Dermis blood vessel endothelial cell (primary cell): ENCODE data around the gene WNK4. TPM values are rescaled to one million over a fixed set of nuclear protein-coding genes. Genes with fewer than 3 reads are reported as not detected.
"Not testable (repeated sequence)": the region's sequence is repeated elsewhere in the genome, so short reads cannot be mapped to it uniquely, and the experiment has no call there.

Experiments used
- DNase-seq: peaks from one replicate; pipeline ENCODE4 v3.0.0; 2010
- total RNA-seq: library from RNA; depleted of rRNA; stranded (reverse); fragments of >200 nt; gene quantifications from 2 replicates; pipeline ENCODE4 v1.2.3, GENCODE V29; 2014

The WNK4 gene
- total RNA-seq: 3.4 TPM in 2 replicates

DNA sequence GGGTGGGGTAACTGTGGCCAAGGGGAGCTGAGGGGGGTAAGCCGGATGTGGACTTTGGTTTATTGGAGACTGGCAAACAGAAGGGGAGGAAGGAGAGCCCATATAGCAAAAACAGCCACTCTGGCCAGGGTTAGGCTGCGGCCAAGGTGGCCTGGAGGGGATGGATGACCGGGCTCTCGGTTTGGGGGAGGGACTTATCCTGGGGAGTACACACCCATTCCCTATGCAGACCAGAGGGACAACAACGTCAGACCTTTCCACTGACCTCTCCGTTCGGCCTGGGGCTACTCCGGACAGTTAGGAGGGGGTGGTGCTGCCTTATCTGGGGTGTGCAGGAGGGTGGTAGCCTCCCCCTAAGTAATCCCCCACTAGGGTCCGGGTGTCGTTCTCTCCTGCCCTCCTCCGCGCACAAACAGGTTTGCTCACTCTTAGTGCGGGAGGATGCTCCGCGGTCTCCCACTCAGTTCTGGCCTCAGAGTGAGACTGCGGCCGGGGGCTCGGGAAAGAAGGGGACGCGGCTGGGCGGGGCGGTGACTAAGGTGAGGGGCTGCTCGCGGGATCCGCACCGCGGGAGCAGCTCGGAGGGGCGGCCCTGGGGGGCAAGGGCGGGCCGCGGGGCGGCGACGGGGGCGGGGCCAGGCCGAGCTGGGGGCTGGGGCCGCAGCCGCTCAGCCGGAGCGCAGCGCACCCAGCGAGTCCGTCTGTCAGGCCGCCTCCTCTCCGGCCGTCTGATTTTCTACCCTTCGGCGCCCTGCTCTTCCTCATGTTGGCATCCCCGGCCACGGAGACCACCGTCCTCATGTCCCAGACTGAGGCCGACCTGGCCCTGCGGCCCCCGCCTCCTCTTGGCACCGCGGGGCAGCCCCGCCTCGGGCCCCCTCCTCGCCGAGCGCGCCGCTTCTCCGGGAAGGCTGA, at the start of gene WNK4:
WNK4 (plus strand) TSS at position 675 of the 915 bp plus-strand sequence; CDS start at position 764, 89 bp downstream.
- peak; percentile 59 for DNase-seq

DNA sequence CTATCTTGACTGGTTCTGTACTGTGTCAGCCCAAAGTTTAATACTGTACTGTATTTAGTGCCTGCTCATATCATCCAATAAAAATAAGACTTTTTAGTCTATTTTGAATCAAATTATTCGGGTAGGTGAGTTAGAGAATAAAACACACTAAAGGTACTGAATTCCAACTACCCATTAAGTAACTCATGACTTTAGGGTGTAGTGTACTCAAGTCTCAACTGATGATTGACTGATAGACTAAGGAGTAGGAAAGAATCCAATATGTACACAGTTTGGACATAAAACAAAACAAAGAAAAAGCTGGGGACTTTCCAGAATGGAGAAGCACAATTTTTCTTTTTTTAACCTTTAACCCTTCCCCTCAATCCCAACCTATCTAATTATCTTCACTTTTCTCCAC, 39.7 kb upstream of the WNK4 start:
- DNase-seq: no peak

DNA sequence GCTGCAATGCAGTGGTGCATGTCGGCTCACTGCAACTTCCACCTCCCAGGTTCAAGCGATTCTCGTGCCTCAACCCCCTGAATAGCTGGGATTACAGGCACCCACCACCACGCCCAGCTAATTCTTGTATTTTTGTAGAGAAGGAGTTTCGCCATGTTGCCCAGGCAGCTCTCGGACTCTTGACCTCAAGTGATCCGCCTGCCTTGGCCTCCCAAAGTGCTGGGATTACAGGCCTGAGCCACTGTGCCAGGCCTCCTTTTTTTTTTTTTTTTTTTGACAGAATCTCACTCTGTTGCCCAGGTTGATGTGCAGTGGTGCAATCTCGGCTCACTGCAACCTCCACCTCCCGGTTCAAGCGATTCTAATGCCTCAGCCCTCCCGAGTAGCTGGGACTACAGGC, 37.5 kb upstream of the WNK4 start:
- DNase-seq: not testable (repeated sequence)

DNA sequence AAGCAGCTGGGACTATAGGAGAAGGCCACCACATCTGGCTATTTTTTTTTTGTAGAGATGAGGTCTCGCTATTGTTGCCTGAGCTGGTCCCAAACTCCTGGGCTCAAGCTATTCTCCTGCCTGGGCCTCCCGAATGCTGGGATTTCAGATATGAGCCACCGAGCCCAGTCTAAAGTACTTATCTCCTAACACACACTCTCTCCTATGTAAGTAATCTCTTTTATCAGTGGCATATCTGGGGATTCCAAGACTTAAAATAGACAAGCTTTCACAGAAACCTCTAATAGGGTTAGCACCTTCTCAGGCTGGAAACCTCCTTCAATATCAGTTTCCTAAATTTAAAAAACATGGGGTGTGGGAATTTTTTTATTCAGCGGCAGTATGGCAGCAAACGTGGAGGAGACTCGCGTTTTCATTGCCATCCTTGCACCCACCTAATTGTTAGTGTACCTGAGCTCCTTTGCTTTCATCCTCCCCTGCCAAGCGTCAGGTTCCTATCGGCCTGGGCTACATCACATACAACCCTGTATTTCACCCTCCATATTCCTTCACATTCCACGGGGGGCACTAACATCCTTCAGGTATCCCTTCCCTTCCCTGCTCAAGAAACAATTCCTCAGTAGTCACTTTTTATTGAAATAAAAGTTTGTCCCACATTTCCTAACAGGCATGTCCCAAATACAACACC, 36.7 kb upstream of the WNK4 start:
- peak; percentile 69 for DNase-seq

DNA sequence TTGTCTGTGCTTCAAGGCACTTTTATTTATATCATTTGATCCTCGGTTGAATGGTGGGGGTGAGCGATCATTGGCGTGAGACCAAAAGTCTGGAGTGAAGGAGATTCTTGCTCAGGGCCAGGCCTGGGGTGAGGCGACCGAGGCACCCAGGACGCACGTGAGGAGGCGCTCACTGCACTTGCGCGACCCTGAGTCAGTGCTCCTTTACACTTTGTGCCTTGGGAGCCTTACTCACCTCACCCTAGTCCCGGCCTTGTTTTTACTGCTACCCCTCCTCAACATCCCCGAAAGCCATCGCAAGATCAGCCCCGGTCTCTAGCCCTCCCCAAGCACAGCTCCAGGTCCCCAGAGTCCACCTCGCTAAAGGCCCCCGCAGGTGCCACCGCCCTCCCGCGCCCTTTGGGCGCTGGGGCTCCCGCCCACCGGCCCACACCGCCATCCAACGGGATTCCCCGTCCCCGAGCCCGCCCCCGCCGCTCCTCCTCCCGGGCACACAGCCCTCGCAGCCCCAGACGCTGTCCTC, 36.1 kb upstream of the WNK4 start:
- DNase-seq: peak; percentile 75

DNA sequence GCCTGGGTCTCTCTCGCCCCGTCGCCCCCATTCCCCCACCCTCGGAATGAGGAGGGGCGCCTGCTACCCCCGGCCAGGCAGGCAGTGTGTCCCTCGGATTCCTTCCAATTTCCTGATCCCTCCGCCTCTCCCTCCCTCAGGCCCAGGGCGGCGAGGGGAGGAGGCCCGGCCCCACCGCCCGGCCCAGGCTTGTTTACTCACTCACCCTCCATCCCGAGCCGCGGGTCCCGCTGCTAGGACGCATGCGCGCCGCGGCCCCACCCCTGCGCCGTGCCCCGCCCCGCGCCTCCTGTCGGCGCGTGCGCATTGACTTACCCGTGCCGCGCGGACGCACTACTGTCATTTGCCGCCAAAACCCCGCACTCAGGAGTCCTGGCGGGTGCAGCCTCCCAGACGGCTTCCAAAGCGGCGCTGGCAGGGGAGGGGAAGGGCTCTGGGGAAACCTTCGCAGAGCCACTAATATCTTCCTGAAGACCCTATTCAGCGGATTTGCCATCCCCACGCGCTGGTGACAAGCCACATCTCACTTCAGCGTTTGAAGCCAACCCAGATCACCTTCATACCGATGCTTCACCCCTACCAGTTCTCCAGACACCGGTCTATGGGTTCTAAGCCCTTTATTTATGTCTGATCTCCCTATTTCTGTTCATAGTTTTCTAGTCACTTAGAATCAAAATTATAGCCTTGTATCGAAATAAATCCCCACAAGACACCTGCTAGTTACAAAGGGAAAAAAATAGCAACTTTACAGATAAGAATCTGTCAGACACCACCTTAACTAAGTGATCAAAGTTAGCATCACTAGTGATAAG, 35.4 kb upstream of the WNK4 start, which contains the start of gene EZH1:
EZH1 (minus strand) TSS at position 235 of the 812 bp plus-strand sequence. CDS start 16,099 bp downstream, outside the sequence.
- DNase-seq: peak; percentile 94

DNA sequence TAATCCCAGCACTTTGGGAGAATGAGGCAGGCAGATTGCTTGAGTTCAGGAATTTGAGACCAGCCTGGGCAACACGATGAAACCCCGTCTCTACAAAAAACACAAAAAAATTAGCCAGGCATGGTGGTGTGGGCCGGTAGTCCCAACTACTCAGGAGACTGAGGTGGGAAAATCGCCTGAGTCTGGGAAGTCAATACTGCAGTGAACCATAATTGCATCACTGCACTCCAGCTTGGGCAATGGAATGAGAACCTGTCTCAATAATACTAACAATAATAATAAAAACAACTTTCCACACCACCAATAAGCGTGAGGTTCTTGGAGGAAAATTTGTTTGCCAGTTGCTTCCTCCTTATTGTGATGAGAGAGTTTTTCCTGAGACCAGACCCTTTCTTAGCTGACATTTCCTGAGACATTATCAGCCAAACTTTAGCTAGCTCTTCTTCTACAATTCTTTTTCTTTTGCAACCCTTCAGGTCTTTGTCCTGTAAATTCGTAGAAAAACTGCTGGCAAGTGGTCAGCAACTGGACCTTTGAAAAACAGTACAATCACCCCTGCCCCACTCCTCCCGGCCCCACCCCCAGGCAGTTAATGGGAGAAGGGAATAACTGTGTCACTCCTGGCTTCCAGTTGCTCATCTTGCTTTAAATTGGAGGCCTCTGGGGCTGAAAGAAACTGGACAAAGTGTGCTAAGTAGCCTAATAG, 32.1 kb upstream of the WNK4 start:
- DNase-seq: no peak

DNA sequence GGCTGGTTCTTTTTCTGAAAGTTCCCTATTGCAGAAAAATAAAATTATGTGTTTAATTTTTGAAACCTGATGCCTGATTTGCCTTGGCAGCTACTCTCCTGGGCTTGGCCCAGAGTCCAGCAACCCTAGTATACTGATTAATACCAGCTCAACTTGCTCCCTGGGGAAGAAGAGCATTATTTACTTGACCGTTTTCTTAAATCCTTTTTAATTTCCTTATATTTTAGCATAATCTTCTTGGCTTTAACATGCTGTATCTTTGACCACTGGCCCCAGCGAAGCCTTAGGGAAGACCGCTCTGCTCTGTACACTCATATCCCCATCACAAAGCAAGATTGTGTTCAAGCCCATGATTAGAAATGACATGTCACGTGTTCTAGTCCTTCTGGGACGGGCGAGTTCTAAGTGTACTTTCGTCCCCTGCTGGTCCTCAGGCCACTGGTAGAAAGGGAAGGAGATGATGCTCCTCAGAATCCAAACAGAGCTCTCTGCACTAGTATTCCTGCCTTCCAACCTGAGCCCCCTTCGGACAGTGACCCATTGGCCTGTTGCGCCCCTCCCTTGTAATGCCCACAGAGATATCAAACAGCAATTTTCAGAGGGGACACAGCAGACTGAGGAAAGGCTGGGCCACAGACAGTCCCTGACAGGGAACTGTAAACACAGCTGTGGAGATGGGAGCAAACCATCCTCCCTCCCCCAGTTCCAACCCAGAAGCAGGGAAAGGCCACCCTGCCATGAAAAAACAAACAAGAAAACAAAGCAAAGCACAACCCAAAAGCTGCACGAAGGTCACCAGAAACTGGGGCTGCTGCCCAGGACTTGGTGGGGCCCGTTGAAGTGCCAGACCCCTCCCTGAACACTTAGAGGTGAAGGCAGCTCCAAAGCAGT, 31.3 kb upstream of the WNK4 start:
- DNase-seq: no peak

DNA sequence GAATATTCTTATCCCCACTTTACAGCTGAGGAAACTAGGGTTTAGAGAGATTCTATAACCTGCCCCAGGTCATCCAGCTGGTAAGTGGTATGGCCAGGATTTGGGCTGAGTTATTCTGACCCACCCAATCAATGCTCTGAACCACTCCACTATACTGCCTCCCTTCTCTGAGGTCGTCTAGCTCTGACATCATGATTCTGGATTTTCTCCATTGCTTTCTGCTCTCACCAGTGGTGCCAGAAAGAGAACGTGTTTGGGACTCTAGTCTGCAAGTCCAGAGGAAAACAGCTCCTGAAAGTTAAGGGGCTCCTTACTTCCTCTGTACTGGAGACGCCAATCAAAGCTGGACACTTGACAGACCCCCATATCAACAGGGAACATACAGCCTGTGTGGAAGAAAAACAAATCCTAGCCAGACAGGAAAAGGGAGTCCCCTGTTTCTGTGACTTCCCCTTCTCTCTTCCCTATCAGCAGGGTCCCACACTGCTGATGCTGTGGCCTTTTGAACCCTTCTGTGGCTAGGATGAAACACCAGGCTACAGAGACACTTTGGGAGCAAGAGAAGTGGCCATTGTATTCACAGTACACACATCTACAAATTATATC, 29.6 kb upstream of the WNK4 start:
- DNase-seq: no peak

DNA sequence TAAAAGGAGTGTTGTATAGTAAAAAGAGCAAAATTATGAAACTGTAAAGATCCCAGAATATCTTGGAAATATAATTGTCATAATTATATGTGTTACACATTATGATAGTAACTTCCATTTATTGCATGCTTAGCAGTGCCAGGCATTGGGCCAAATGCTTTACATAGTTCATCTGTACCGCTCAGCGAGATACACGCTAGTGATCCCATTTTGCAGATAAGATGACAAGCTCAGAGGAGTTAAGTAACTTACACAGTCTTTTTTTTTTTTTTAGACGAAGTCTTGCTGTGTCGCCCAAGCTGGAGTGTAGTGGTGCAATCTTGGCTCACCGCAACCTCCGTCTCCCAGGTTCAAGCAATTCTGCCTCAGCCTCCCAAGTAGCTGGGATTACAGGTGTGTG, 28.8 kb upstream of the WNK4 start:
- DNase-seq: no peak

DNA sequence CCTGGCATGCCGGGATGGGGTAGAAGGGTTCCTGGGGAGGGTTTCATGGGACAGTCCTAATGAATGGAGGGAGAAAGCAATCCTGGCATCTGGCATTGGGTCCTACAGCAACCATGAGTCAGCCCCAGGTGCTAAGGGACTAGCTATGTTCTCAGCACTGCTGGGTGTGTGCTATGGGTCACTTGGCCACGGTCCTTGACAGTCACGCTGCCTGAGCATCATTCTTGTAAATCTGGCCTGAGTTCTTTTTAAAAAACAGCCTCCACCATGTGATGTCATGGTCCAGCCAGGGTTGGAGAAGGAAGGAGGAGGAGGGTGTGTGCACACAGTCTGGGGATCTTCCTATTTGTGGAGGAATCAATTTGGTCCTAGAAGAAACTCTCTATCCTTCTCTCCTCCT, 25.6 kb upstream of the WNK4 start:
- DNase-seq: no peak

DNA sequence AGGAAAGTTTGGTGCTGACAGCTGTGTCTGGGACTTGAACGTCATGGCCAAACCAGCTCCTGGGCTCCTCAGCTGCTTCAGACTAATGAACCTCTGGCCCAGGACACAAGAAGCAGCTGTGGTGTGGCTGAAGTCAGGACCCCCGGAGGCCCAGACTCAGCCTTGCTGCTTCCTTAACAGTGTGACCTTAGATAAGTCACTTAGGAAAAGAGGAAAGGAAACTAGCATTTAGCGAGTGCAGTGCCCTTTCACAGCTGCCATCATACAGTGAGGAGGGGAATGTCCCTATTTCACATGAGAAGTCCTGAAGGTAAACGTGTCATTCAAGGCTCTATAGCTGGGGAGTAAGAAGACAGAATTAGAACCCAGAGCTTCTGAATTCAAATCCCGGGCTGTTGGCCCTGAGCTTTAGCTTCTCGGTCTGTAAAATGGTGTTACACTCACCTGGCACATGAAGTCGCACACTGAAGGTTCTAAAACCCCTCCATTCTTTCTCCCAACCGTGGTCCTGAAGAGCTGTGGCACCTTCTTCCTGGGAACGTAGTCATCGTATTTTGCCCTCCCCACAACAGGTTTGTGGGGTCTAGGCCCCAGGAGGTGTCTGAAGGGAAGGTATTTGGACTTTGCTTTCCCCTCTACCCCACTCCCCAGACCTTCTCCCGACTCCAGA, 20.3 kb upstream of the WNK4 start:
- no peak for DNase-seq

DNA sequence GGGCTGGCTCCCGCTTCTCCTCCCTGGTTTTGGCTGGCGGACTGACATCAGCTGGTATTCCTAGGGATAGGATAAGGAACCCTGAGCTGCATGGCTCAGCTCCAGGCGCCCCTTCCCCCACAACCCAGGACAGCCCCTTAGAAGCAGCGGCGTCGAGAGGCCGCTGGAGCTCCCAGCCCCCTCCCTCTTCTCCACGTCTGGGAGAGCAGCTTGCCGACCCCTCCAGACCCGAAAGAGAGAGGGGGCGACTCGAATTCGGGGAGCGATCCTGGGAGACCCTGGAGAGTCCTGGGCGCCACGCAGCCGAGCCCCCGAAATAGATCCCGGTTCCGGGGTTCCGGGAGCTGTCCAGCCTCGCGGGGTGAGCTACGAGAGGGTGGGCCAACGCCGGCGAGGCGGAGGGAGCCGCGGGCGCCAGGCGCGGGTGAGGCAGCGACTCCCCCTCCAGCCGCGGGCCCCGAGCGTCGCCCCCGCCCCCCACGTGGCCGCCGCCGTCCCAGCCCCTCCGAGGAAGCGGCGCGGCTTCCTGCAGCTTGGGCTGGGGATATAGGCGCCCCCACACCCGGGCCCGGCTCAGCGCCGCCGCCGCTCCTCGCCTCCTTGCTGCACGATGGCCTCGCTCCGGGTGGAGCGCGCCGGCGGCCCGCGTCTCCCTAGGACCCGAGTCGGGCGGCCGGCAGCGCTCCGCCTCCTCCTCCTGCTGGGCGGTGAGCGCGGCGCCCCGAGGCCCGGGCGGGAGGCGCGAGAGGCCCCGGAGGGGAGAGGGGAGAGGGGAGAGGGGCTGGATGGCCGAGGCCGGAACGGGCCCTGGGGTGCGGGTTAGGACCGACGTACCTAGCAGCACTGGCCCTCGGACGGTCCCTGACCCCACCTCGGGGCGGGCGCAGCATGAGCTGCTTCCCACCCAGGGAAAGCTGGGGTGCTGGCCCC, 19.5 kb upstream of the WNK4 start, which contains the start of gene RAMP2:
RAMP2 (plus strand) TSS at position 576 of the 930 bp plus-strand sequence; CDS start at position 611, 35 bp downstream.
- DNase-seq: peak; percentile 44

DNA sequence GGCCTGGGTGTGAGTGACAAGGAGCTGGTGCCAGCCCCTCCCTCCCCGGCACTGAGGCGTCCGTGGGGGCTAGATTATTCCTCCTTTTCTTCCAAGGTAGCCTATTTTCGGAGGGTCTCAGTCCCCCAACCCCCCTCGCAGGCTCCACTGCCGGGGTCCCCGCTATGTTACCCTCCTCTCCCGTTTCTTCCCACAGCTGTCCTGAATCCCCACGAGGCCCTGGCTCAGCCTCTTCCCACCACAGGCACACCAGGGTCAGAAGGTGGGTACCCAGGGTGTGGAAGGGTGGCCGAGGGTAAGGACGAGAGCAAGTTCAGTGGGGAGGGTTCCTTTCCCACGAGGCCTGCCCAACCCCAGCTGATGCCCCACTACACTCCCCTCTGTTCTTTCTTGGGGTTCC, 18.8 kb upstream of the WNK4 start:
- DNase-seq: no peak

DNA sequence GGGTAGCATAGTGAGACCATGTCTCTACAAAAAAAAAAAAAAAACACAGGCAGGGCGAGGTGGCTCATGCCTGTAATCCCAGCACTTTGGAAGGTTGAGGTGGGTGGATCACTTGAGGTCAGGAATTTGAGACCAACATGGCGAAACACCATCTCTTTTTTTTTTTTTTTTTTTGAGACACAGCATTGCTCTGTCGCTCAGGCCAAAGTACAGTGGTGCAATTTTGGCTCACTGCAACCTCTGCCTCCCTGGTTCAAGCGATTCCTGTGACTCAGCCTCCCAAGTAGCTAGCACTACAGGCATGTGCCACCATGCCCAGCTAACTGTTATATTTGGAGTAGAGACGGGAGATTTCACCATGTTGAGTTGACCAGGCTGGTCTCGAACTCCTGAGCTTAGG, 14.3 kb upstream of the WNK4 start:
- no peak for DNase-seq

DNA sequence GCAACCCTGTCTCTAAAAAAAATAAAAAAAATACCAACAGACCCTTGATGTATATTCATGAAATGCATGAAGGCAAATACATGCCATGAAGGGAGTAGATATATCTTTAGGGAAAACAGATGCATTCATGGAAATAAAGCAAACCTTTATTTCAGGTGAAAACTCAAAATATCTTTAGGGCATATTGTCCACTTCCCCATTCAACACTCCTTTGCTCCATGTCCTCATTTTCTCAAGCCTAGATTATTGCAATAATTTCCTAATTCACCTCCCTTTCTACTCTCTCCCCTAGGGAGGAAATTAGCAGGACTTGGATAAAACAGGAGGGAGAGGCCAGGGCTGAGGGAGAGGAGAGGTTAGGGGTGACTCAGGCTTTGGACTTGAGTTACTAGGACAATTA, 12.9 kb upstream of the WNK4 start:
- no peak for DNase-seq

DNA sequence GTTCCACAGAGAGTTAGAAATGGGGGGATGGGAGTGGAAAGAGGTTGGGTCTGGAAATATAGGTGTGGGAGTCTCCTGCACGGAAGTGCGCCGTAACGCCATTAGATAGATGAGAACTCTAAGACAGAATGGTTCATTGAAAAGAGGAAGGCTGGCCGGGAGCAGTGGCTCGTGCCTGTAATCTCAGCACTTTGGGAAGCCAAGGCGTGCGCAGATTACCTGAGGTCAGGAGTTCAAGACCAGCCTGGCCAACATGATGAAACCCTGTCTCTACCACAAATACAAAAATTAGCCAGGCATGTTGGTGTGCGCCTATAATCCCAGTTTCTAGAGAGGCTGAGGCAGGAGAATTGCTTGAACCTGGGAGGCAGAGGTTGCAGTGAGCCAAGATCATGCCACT, 12.4 kb upstream of the WNK4 start:
- DNase-seq: not testable (repeated sequence)

DNA sequence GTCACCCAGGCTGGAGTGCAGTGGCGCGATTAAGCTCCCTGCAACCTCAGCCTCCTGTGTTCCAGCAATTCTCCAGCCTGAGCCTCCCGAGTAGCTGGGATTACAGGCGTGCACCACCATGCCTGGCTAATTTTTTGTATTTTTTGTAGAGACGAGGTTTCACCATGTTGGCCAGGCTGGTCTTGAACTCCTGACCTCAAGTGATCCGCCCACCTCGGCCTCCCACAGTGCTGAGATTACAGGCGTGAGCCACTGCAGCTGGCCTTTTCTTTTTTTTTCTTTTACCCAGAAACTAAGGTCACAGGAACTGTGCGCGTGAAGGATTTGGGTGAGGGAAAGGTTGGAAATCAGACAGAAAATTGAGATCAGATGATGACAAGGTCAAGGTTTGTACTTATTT, 10.4 kb upstream of the WNK4 start:
- not testable (repeated sequence) for DNase-seq

DNA sequence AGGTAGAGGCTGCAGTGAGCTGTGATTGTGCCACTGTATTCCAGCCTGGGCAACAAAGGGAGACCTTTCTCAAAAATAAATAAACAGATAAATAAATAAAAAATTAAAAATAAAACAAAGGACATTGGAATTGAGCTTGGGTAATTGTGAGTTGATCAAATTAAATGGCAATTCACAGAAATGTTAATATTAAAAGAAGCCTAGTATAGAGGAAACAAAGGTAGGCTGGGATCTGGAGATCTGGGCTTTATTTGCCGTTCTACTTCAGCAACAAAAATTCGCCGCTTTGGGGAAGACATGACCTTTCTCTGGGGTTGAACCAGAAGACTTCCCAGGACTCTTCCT, 7.5 kb upstream of the WNK4 start:
- DNase-seq: no peak
